ENCODE measurements around the gene APOBEC3G.
"Not testable (repeated sequence)": the region's sequence is repeated elsewhere in the genome, so short reads cannot be mapped to it uniquely, and the experiment has no call there.

APOBEC3G gene

DNA sequence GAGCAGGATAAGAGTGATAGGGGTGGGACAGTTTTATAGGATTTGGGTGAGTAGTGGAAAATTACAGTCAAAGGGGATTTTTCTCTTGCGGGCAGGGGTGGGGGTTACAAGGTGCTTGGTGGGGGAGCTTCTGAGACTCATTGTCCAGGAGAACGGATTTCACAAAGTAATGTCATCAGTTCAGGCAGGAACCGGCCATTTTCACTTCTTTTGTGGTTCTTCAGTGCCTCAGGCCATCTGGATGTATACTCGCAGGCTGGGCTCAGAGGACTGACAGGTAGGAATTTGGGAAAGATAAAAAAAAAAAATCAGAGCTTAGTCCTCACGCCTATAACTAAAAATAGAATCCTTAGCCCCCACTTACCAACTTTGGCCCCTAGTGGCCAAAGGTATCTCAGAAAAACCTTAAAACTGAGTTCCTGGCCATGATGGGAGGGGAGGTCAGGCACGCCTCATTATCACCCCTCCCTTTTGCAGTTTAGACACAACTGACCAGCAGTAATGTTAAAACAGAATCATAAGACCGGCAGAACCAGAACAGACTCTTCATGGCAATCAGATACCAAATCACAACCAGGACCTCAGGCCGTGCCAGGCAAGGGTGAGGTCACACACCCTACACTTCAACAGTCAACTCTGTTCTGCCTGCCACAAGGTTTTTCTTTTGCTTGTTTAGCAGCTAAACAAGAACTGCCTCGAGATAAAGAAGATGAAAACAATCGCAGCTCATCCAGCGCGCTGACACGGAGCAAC is 8.9 kb upstream of the APOBEC3G start:
- DNase-seq: no peak

DNA sequence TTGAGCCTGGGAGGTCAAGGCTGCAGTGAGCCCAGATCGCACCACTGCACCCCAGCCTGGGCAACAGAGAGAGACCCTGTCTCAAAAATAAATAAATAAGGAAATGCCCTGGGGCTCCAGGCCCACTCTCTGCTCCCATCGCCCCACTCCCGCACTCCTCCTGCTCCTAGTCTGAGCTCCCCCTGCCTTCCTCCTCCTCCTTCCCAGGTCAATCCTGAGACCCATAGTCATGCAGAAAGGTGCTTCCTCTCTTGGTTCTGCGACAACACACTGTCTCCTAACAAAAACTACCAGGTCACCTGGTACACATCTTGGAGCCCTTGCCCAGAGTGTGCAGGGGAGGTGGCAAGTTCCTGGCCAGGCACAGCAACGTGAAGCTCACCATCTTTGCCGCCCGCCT is 6.9 kb upstream of the APOBEC3G start:
- no peak for DNase-seq

GRCh38 chr22:39072581-39072981 is 4.5 kb upstream of the APOBEC3G start:
- DNase-seq: not testable (repeated sequence)

- DNase-seq: no peak
These were observed 3.1 kb upstream of the APOBEC3G start for GRCh38 chr22:39073981-39074380.

- not testable (repeated sequence) for DNase-seq
These were observed 685 bp upstream of the APOBEC3G start for GRCh38 chr22:39076155-39077025.

DNA sequence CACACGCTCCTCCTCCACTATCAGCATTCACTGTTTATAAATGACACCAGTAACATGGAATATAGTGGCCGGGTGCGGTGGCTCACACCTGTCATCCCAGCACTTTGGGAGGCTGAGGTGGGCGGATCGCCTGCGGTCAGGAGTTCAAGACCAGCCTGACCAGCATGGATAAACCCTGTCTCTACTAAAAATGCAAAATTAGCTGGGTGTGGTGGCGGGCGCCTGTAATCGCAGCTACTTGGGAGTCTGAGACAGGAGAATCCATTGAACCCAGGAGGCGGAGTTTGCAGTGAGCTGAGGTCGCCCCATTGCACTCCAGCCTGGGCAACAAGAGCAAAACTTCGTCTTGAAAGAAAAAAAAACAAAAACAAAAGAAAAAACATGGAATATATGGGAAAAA is 837 bp downstream of the APOBEC3G start:
- DNase-seq: not testable (repeated sequence)

DNA sequence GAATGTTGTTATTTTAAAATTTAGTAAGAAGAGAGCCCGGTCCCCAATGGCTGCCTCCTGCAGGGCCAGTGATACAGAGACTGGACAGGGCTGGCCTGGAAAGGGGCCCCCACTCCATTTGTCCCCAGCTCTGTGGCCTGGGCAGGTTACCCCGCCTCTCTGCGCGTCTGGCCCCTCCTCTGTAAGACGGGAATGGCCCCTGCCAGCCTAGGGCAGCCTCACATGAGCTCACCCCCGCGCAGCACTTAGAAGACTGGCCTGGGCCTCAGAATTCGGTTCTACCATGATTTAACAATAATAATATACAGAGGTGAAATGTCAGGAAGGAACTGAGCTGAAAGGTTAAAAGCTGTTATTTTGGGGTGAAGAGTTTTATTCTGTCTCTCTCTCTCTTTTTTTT is 1.3 kb downstream of the APOBEC3G start:
- no peak for DNase-seq

DNA sequence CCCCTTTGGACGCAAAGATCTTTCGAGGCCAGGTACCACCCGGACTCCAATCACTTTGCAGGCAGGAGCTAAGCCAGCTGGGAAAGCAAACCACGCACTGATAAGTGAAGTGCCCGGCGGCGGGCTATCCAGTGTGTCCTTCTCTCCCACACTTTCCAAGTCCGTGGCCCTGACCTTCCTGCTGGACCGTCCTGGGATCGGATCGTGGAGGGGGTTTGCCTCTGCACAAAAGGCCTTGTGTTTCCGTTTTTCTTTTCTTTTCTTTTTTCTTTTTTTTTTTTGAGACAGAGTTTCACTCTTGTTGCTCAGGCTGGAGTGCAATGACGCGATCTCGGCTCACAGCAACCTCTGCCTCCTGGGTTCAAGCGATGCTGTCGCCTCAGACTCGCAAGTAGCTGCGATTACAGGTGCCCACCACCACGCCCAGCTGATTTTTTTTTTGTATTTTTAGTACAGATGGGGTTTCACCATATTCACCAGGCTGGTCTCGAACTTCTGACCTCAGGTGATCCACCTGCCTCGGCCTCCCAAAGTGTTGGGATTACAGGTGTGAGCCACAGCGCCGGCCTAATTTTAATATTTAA is 2.1 kb downstream of the APOBEC3G start:
- DNase-seq: not testable (repeated sequence)

- DNase-seq: no peak
These were observed 3.1 kb downstream of the APOBEC3G start for GRCh38 chr22:39080052-39080762.

DNA sequence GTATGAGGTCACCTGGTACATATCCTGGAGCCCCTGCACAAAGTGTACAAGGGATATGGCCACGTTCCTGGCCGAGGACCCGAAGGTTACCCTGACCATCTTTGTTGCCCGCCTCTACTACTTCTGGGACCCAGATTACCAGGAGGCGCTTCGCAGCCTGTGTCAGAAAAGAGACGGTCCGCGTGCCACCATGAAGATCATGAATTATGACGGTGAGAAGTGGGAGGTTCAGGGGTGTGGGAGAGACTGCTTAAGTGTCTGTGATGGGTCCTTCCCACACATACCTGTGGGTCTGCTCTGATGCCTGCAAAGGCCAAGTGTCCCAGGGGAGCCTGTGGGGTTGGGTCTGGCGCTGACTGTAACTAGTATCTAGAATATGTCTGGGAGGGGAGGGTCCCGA is 3.9 kb downstream of the APOBEC3G start:
- DNase-seq: no peak

- DNase-seq: no peak
These were observed 4.5 kb downstream of the APOBEC3G start for GRCh38 chr22:39081598-39081997.

GRCh38 chr22:39083212-39084165 is 6.4 kb downstream of the APOBEC3G start:
- no peak for DNase-seq

DNA sequence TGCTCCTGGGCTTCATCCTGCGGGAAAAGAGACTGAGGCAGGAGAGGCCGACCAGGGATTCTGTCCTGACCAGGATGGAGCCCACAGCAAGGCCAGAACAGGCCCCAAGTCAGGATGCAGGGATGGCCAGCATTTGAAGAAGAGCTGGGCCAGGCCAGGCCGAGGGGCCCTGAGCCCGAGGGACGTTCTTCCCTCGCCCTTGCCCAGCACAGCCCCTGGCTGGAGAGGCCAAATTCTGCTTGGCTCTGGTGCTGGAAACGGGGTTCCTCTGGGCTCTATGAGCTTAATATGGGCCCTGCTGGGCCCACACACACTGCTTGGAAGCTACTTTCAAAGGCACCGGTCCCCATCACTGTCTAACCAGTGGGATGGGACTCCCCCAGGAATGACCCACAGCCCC is 7.6 kb downstream of the APOBEC3G start:
- no peak for DNase-seq

DNA sequence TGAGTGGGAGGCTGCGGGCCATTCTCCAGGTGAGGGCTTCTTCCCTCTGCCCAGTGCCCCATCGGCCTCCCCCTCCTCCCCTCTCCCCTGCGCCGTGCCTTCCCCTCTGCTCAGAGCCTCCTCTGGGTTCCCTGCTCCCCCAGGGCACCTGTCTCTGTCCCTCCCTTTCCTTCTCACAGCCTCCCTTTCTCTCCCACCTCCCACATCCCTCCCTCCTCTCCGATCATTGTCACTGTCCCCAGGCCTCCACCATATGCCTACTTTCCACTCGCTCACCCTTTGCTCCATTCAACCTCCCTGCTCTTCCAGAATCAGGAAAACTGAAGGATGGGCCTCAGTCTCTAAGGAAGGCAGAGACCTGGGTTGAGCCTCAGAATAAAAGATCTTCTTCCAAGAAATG is 10.0 kb downstream of the APOBEC3G start:
- no peak for DNase-seq

DNA sequence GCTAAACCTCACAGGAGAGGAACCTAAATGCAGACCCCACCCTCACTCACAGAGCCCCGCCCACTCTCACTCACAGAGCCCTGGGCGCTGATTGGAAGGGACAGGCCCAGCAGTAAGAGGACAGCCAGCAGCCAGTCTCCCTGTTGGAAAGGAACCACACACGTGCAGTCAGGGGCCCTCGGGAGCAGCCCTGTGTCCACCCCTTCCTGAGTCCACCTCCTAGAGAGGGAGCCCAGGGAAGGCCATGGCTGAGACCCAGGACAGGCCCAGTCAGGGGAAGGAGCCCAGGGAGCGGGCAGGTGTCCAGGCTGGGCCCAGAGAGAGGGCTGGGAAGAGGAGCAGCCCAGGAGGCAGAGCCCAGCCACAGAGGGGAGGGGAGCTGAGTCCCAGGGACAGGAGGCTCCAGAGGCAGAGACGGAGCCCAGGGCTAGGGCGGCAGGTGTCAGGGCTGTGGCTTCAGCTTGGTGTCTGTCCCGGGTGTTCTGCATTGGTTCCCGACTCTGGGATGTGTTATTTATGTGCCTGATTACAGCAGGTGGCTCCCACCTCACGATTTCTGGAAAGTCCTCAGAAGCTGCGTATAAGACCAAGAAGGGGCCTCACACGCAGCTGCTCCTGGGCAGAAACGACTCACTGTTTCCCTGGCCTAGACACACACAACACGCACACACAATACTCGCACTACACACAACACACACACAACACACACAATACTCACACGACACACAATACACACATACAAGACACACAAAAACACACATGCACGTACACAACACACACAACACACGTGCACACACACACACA is 11.0 kb downstream of the APOBEC3G start:
- DNase-seq: no peak

GRCh38 chr22:39088685-39089032 is 11.6 kb downstream of the APOBEC3G start:
- no peak for DNase-seq

- DNase-seq: no peak
These were observed 12.9 kb downstream of the APOBEC3G start for GRCh38 chr22:39089928-39090327.

GRCh38 chr22:39090426-39091064 is 13.5 kb downstream of the APOBEC3G start:
- DNase-seq: no peak

- no peak for DNase-seq
These were observed 14.3 kb downstream of the APOBEC3G start for GRCh38 chr22:39091126-39092081.

Measured in NCI-H2081 (cell line).